HG03159 (cell line): ENCODE results near the gene FOXJ1.

Source experiments
- ATAC-seq: cut with Tn5 transposase; IDR thresholded peaks from one replicate; pipeline ENCODE4 v1.9.1; 2021; ENCODE audit warnings: mild to moderate bottlenecking, moderate library complexity; ENCODE audit not compliant: unreplicated experiment

Gene FOXJ1

GRCh38 chr17:76161619-76162266, 20.7 kb upstream of the FOXJ1 start:
- ATAC-seq: no peak

GRCh38 chr17:76160896-76161528, 20.0 kb upstream of the FOXJ1 start:
- ATAC-seq: no peak

GRCh38 chr17:76159157-76159556, 18.1 kb upstream of the FOXJ1 start:
- ATAC-seq: no peak

GRCh38 chr17:76157759-76158158, 16.7 kb upstream of the FOXJ1 start:
- ATAC-seq: no peak

- no peak for ATAC-seq
Measured at GRCh38 chr17:76156662-76156991, 15.6 kb upstream of the FOXJ1 start.

GRCh38 chr17:76155988-76156661, 15.1 kb upstream of the FOXJ1 start:
- no peak for ATAC-seq

GRCh38 chr17:76154936-76155845, 14.1 kb upstream of the FOXJ1 start:
- no peak for ATAC-seq

GRCh38 chr17:76154292-76154691, 13.2 kb upstream of the FOXJ1 start:
- no peak for ATAC-seq

- no peak for ATAC-seq
Measured at GRCh38 chr17:76153640-76154039, 12.6 kb upstream of the FOXJ1 start.

GRCh38 chr17:76153202-76153601, 12.2 kb upstream of the FOXJ1 start:
- ATAC-seq: no peak

- no peak for ATAC-seq
Measured at GRCh38 chr17:76152591-76152990, 11.5 kb upstream of the FOXJ1 start.

GRCh38 chr17:76151896-76152454, 10.9 kb upstream of the FOXJ1 start:
- no peak for ATAC-seq

- no peak for ATAC-seq
Measured at GRCh38 chr17:76150712-76151622, 9.9 kb upstream of the FOXJ1 start.

GRCh38 chr17:76149214-76149613, 8.2 kb upstream of the FOXJ1 start:
- no peak for ATAC-seq

- ATAC-seq: no peak
Measured at GRCh38 chr17:76148015-76148326, 6.9 kb upstream of the FOXJ1 start.

GRCh38 chr17:76147211-76148014, 6.4 kb upstream of the FOXJ1 start:
- no peak for ATAC-seq

- ATAC-seq: no peak
Measured at GRCh38 chr17:76146053-76146851, 5.2 kb upstream of the FOXJ1 start.

- ATAC-seq: no peak
Measured at GRCh38 chr17:76145231-76146052, 4.4 kb upstream of the FOXJ1 start.
